ENCODE data around the gene MYL7.
"Not testable (repeated sequence)": the region's sequence is repeated elsewhere in the genome, so short reads cannot be mapped to it uniquely, and the experiment has no call there.

MYL7 gene

GRCh38 chr7:44131173-44132029 lies 9.7 kb downstream of the MYL7 start:
- no peak for DNase-seq (ENCODE audit: low read depth)
- H3K4me3 ChIP-seq (ENCODE audit: low read length) = no peak overlapping the region
- peak; percentile 56 for TF ChIP-seq CTCF (conservative IDR thresholded peaks at IDR 0.05; ENCODE audit: low read depth, low read length)

DNA sequence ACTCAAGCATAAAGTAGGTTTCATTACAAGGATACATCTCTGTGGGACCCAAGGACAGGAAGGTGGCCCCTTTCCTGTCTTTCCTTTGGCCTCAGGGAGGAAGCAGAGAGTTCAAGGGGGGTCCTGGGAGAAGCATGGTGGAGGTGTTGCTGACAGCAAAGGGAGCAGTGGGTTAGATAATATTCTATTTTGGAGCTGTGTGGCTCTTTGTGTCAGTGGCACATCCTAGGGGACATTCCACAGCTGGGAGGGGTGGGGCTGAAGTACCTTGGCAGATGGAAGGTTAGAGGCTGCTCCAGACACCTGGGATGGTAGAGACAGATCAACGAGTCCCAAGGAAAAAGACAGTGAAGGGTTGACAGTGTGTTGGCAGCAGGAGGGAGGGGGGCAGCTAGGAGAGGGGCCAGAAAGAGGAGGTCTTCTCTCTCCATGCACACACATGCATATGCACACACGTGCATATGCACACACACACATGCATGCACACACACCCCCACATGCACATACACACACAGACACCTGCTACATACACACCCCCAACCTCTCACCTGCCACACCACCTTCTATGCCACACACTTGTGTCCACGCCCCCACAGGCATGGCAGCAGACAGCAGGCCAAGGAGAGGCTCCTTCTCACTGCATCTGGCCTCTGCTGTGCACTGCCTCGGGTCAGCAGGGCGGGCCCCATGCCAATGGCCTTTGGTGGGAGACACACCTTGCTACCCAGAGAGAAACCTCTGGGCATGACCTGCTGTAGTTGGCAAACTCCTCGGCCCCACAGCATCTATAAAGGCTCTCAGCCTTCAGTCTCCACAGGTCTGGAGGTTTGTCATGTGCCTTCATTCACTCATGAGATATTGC lies 12.2 kb downstream of the MYL7 start:
- no peak for TF ChIP-seq CTCF (conservative IDR thresholded peaks at IDR 0.05; ENCODE audit: low read depth, low read length)
- no peak for DNase-seq (ENCODE audit: low read depth)
- no peak overlapping the region for H3K4me3 ChIP-seq (ENCODE audit: low read length)

DNA sequence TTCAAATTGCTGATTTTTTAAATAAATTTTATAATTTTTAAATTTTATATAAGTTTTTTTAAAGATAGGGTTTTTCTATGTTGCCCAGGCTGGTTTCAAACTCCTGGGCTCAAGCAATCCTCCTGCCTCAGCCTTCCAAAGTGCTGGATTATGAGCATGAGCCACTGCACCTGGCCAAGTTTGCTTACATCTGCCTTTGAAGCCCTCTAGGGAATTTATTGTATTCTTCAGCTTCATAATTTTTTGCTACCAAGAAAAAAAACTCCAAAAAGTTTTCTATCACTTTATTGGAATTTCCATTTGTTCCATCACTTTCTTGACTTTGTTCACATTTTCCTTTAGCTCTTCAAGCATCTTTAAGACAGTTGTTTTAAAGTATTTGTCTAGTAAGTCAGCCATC lies 14.0 kb downstream of the MYL7 start:
- H3K4me3 ChIP-seq (ENCODE audit: low read length) = no peak overlapping the region
- TF ChIP-seq CTCF (conservative IDR thresholded peaks at IDR 0.05; ENCODE audit: low read depth, low read length) = no peak
- DNase-seq (ENCODE audit: low read depth) = no peak

GRCh38 chr7:44126574-44126973 lies 14.6 kb downstream of the MYL7 start:
- DNase-seq (ENCODE audit: low read depth); H3K4me3 ChIP-seq (ENCODE audit: low read length): not testable (repeated sequence)

DNA sequence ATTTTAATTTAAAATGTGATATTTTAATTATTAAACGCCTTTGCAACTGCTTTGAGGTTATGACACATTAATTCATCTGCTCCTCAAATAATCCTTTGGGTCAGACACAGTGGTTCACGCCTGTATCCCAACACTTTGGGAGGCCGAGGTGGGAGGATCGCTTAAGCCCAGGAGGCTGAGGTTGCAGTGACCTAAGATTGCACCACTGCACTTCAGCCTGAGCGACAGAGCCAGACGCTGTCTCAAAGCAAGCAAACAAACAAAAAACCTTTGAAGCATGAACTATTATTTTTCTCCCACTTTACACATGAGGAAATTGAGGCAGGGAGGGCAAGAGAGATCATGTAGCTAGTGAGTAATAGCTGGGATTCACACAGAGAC lies 16.3 kb downstream of the MYL7 start:
- TF ChIP-seq CTCF (conservative IDR thresholded peaks at IDR 0.05; ENCODE audit: low read depth, low read length) = no peak
- H3K4me3 ChIP-seq (ENCODE audit: low read length) = no peak overlapping the region
- DNase-seq (ENCODE audit: low read depth) = no peak

GRCh38 chr7:44123190-44124003 lies 17.7 kb downstream of the MYL7 start, which contains the start of gene POLD2:
Gene POLD2, minus strand, starts transcription at chr7:44123548. Its CDS starts 1,495 bp downstream, at chr7:44122053.
- no peak for TF ChIP-seq CTCF (conservative IDR thresholded peaks at IDR 0.05; ENCODE audit: low read depth, low read length)
- DNase-seq (ENCODE audit: low read depth) = peak; percentile 89
- H3K4me3 ChIP-seq (ENCODE audit: low read length) = peak within 1 kb of the TSS; percentile 84

DNA sequence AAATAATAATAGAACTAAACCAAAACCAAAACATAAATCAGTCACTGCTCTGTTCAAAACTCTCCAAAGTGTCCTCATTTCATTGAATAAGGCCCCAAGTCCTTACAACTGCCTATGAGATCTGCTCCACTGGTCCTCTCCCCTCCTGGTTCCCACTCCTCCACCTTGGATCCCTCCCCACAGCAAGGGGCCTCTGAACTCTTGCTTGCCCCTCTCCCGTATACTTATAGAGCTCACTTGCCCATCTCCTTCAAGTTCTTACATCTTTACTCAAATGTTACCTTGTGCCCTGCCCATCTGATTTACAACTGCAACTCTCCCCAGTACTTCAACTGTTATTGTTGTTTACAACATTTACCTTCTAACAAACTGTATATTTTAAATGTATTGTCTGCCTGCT lies 18.6 kb downstream of the MYL7 start:
- DNase-seq (ENCODE audit: low read depth) = no peak
- no peak for TF ChIP-seq CTCF (conservative IDR thresholded peaks at IDR 0.05; ENCODE audit: low read depth, low read length)
- peak overlapping the region; percentile 65 for H3K4me3 ChIP-seq (ENCODE audit: low read length)
